ENCODE measurements around the gene HHIP. TPM values are rescaled to one million over a fixed set of nuclear protein-coding genes. Genes with fewer than 3 reads are reported as not detected.
"Not testable (repeated sequence)": the region's sequence is repeated elsewhere in the genome, so short reads cannot be mapped to it uniquely, and the experiment has no call there.

The HHIP gene
- total RNA-seq, 1 donor from 2014 or later = 0.46 TPM

DNA sequence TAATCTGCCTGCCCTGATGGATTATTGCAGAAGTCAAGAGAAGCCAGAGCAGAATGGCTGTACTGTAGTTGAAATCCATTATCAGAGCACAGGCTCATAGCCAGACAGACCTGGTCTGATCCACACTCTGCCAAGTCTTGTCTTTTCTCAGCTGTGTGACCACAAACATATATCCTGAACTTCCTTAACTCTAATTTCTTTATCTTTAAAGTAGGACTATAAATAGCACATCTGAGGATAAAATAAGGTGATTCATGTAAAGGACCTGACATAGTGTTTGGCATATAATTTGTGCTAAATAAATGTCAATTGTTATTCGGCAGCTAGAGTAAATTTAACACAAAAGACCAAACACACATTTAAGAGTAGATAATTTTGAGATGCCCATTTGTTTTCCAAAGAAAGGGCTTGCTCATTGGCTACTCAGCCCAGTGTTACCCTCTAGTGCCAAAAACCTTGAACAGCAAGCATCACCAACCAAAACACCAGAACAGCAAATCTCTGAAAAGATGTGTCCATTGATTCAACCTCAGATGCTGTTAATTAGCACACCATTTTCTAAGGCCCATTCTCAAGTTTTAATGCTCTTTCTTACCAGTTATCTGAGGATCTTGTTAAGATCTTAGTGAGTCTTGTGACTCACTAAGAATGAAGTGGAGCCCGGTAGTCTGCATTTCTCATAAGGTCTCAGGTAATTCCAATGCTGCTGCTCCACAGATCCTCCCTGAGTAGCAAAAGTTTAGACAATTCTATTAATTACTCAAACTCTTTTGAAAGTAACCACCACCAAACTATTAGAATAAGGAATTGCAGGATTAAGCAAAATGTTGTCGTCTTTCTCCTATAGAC is 108.8 kb downstream of the HHIP start:
- Mint-ChIP-seq H3K4me3 (ENCODE audit: unreplicated experiment) (no peak overlapping the region), H3K27ac (ENCODE audit: unreplicated experiment) (no peak overlapping the region), H3K36me3 (ENCODE audit: low read depth, unreplicated experiment) (no peaks in the 10 kb centered on the region), H3K27me3 (ENCODE audit: unreplicated experiment) (no peaks in the 10 kb centered on the region), H3K9me3 (ENCODE audit: unreplicated experiment) (no peaks in the 10 kb centered on the region), H3K4me1 (ENCODE audit: unreplicated experiment) (no peaks in the 10 kb centered on the region)
- DNase-seq (ENCODE audit: low spot score) = peak; percentile 7
- no peak for TF ChIP-seq CTCF (IDR thresholded peaks at IDR 0.05; ENCODE audit: unreplicated experiment)

DNA sequence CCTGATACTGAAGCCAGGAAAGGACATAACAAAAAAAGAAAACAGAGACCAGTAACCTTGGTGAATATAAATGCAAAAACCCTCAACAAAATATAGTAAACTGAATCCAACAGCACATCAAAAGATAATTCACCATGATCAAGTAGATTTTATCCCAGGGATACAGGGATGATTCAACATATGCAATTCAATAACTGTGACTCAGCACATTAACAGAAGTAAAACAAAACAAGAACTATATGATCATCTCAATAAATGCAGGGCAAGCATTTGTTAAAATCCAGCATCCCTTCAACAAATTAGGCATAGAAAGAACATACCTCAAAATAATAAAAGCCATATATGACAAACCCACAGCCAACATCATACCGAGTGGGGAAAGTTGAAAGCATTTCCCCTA is 112.0 kb downstream of the HHIP start:
- H3K9me3 Mint-ChIP-seq (ENCODE audit: unreplicated experiment) = no peaks in the 10 kb centered on the region
- H3K36me3 Mint-ChIP-seq (ENCODE audit: low read depth, unreplicated experiment) = no peaks in the 10 kb centered on the region
- H3K4me3 Mint-ChIP-seq (ENCODE audit: unreplicated experiment) = no peak overlapping the region
- no peaks in the 10 kb centered on the region for H3K27me3 Mint-ChIP-seq (ENCODE audit: unreplicated experiment)
- no peaks in the 10 kb centered on the region for H3K4me1 Mint-ChIP-seq (ENCODE audit: unreplicated experiment)
- TF ChIP-seq CTCF (IDR thresholded peaks at IDR 0.05; ENCODE audit: unreplicated experiment) = no peak
- no peak for DNase-seq (ENCODE audit: low spot score)
- H3K27ac Mint-ChIP-seq (ENCODE audit: unreplicated experiment) = no peak overlapping the region

- H3K4me1 Mint-ChIP-seq (ENCODE audit: unreplicated experiment); H3K27me3 Mint-ChIP-seq (ENCODE audit: unreplicated experiment); H3K36me3 Mint-ChIP-seq (ENCODE audit: low read depth, unreplicated experiment); H3K4me3 Mint-ChIP-seq (ENCODE audit: unreplicated experiment); H3K9me3 Mint-ChIP-seq (ENCODE audit: unreplicated experiment); H3K27ac Mint-ChIP-seq (ENCODE audit: unreplicated experiment); DNase-seq (ENCODE audit: low spot score): not testable (repeated sequence)
These were observed 122.9 kb downstream of the HHIP start for GRCh38 chr4:144768809-144769208.

DNA sequence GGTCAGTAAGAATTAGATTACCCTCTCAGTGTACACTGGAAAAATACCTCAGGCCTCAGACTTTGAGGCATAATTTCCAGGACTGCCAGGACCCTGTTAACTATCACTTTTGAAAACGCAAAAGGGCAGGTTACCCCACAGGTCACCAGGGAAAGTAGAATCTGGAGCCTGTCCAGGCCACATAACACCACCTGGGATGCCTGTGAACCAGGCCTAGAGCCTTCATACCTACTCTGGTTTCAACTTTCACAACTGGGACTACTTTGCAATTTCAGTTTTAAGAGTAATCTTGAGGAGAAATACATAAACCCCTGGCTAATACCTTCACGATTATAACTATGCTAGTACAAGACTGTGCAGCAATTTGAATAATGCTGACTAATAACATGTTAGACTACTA is 132.4 kb downstream of the HHIP start:
- H3K27ac Mint-ChIP-seq (ENCODE audit: unreplicated experiment) = no peak overlapping the region
- no peak for TF ChIP-seq CTCF (IDR thresholded peaks at IDR 0.05; ENCODE audit: unreplicated experiment)
- no peaks in the 10 kb centered on the region for H3K36me3 Mint-ChIP-seq (ENCODE audit: low read depth, unreplicated experiment)
- no peaks in the 10 kb centered on the region for H3K27me3 Mint-ChIP-seq (ENCODE audit: unreplicated experiment)
- H3K4me1 Mint-ChIP-seq (ENCODE audit: unreplicated experiment) = peaks cover 5% of the 10 kb centered on the region
- no peak for DNase-seq (ENCODE audit: low spot score)
- no peak overlapping the region for H3K4me3 Mint-ChIP-seq (ENCODE audit: unreplicated experiment)
- no peaks in the 10 kb centered on the region for H3K9me3 Mint-ChIP-seq (ENCODE audit: unreplicated experiment)

GRCh38 chr4:144782345-144782744 is 136.4 kb downstream of the HHIP start:
- no peaks in the 10 kb centered on the region for H3K27me3 Mint-ChIP-seq (ENCODE audit: unreplicated experiment)
- H3K9me3 Mint-ChIP-seq (ENCODE audit: unreplicated experiment) = no peaks in the 10 kb centered on the region
- no peaks in the 10 kb centered on the region for H3K36me3 Mint-ChIP-seq (ENCODE audit: low read depth, unreplicated experiment)
- no peak overlapping the region for H3K27ac Mint-ChIP-seq (ENCODE audit: unreplicated experiment)
- TF ChIP-seq CTCF (IDR thresholded peaks at IDR 0.05; ENCODE audit: unreplicated experiment) = no peak
- peaks cover 5% of the 10 kb centered on the region for H3K4me1 Mint-ChIP-seq (ENCODE audit: unreplicated experiment)
- DNase-seq (ENCODE audit: low spot score) = no peak
- no peak overlapping the region for H3K4me3 Mint-ChIP-seq (ENCODE audit: unreplicated experiment)

Measured in endothelial cell (in vitro differentiated cells).